Large intestine (tissue), 3 donors: ENCODE measurements around the gene TENT4A. TPM values are rescaled to one million over a fixed set of nuclear protein-coding genes. Genes with fewer than 3 reads are reported as not detected.

ENCODE experiments used
- DNase-seq, 2 donors: peaks; one replicate each; pipeline versions ENCODE4 v3.0.0 to v3.0.0-alpha.2; 2013
- H3K27ac ChIP-seq: one replicate; pipeline ENCODE4 v1.5.1; 2013; ENCODE audit warnings: low read length
- H3K27me3 ChIP-seq: 2 replicates; pipeline ENCODE4 v1.6.1; 2013; ENCODE audit warnings: low read length; ENCODE audit not compliant: control insufficient read depth, insufficient read depth
- H3K36me3 ChIP-seq: 2 replicates; pipeline ENCODE4 v1.6.1; 2013; ENCODE audit warnings: low read length; ENCODE audit not compliant: control insufficient read depth, insufficient read depth
- H3K4me1 ChIP-seq: one replicate; pipeline ENCODE4 v1.6.1; 2013; ENCODE audit warnings: low read length; ENCODE audit not compliant: control insufficient read depth, insufficient read depth
- H3K4me3 ChIP-seq: one replicate; pipeline ENCODE4 v1.5.1; 2013; ENCODE audit warnings: low read length
- H3K9me3 ChIP-seq: one replicate; pipeline ENCODE4 v1.6.1; 2013; ENCODE audit warnings: mild to moderate bottlenecking, low read depth, low read length, moderate library complexity; ENCODE audit not compliant: control insufficient read depth
- WGBS: methylation state at CpG from one replicate; pipeline ENCODE4 v1.1.5; 2013; ENCODE audit warnings: low lambda C conversion rate; ENCODE audit not compliant: insufficient coverage; 5-methylcytosine and 5-hydroxymethylcytosine counted together
- polyA plus RNA-seq: library from polyadenylated mRNA; unstranded; fragments of 120-200 nt; gene quantifications from one replicate; pipeline ENCODE4 v1.2.1, GENCODE V29; 2013

TENT4A gene
- polyA plus RNA-seq, 1 donor = 24.7 TPM

DNA sequence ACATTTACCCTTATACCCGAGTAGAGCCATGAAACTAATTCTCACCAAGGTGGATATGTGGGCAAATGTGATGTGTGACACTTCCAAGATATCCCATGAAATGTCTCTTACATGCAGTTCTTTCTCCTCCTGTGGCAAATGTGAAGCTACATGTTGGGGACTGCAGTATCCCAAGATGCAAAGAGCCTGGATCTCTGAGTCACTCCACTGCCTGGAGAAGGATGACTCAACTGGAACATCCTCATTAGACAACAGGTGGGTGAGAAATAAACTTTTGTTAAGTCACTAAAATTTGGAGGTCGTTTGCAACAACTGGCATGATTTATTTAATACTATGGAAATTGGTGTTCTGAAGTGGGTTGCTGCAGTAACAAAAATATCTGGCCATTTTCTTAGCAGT is 36.5 kb upstream of the TENT4A start:
- H3K4me1 ChIP-seq = no peaks in the 10 kb centered on the region
- H3K4me3 ChIP-seq = no peak overlapping the region
- no peaks in the 10 kb centered on the region for H3K9me3 ChIP-seq
- no peak for DNase-seq
- no CpG with 5 or more reads among the region's 2 CpGs for WGBS
- H3K27ac ChIP-seq = no peak overlapping the region
- no peaks in the 10 kb centered on the region for H3K36me3 ChIP-seq
- no peaks in the 10 kb centered on the region for H3K27me3 ChIP-seq

GRCh38 chr5:6678385-6678784 is 34.8 kb upstream of the TENT4A start:
- Histone ChIP-seq H3K4me3 (no peak overlapping the region), H3K9me3 (no peaks in the 10 kb centered on the region), H3K27ac (no peak overlapping the region), H3K27me3 (no peaks in the 10 kb centered on the region), H3K36me3 (no peaks in the 10 kb centered on the region), H3K4me1 (no peaks in the 10 kb centered on the region)
- no peak for DNase-seq
- WGBS = no CpG with 5 or more reads among the region's 1 CpG

GRCh38 chr5:6680922-6681321 is 32.3 kb upstream of the TENT4A start:
- no peaks in the 10 kb centered on the region for H3K4me1 ChIP-seq
- no peak overlapping the region for H3K4me3 ChIP-seq
- H3K27me3 ChIP-seq = no peaks in the 10 kb centered on the region
- 33% methylated on average over 2 of the region's 6 CpGs for WGBS
- no peaks in the 10 kb centered on the region for H3K9me3 ChIP-seq
- DNase-seq = no peak
- no peaks in the 10 kb centered on the region for H3K36me3 ChIP-seq
- no peak overlapping the region for H3K27ac ChIP-seq

- H3K4me3 ChIP-seq = no peak overlapping the region
- no peaks in the 10 kb centered on the region for H3K9me3 ChIP-seq
- no peak for DNase-seq
- WGBS = no CpG with 5 or more reads among the region's 2 CpGs
- no peak overlapping the region for H3K27ac ChIP-seq
- no peaks in the 10 kb centered on the region for H3K36me3 ChIP-seq
- no peaks in the 10 kb centered on the region for H3K4me1 ChIP-seq
- H3K27me3 ChIP-seq = no peaks in the 10 kb centered on the region
Observed at GRCh38 chr5:6681682-6682081, 31.6 kb upstream of the TENT4A start.

DNA sequence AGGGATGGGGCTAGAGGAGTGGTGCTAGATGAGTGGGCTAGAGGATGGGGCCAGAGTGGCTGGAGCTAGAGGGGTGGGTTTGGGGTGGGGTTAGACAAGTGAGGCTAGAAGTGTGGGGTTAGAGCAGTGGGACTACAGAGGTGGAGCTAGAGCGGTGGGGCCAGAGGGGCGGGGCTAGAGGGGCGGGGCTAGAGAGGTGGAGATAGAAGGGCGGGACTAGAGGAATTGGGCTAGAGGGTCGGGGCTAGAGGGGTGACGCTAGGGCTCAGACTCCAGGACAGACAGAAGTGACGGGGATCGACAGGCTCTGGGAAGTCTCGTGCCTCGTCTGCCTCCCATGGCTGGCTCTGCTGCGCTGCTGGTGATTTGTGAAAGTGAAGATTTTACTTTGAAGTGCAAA is 31.0 kb upstream of the TENT4A start:
- Histone ChIP-seq H3K9me3 (peaks cover 2% of the 10 kb centered on the region), H3K27ac (no peak overlapping the region), H3K36me3 (no peaks in the 10 kb centered on the region), H3K4me3 (no peak overlapping the region), H3K4me1 (peaks cover 3% of the 10 kb centered on the region), H3K27me3 (no peaks in the 10 kb centered on the region)
- no peak for DNase-seq
- WGBS = no CpG with 5 or more reads among the region's 11 CpGs

DNA sequence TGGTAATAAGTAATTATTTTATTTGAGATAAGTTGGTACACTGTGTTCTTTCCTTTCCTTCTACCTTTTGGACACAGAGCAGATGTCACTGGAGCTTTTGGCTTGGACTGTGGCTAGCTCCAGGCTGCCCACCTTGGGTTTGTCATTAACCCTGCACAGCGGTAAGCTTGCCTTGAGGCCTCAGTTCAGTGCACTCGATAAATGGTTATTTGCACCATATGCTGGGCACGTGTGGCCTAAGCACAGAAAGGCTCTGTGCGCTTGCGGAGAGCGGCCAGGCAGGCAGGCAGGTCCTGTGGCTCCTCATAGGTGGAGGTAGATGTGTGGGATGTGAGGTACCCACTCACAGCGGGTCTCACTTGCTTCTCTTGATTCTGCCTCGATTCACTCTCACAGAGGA is 30.0 kb upstream of the TENT4A start:
- 80% methylated on average over 1 of the region's 8 CpGs for WGBS
- Histone ChIP-seq H3K27ac (no peak overlapping the region), H3K9me3 (peaks cover 2% of the 10 kb centered on the region), H3K4me3 (no peak overlapping the region), H3K27me3 (no peaks in the 10 kb centered on the region), H3K4me1 (peaks cover 4% of the 10 kb centered on the region), H3K36me3 (no peaks in the 10 kb centered on the region)
- no peak for DNase-seq

DNA sequence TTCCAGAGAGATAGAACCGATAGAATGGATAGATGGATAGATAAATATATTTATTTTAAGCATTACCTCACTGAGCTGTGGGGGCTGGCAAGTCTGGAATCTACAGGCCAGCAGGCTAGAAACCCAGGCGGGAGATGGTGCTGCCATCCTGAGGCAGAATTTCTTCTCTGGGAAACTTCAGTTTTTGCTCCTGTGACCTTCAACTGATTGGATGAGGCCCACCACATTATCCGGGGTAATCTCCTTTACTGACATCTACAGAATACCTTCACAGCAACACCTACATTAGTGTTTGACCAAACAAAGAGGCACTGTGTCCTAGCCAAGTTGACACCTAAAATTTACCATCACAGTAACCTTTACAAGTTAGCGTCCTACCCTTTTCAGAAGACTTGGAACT is 29.2 kb upstream of the TENT4A start:
- DNase-seq = no peak
- WGBS = no CpG with 5 or more reads among the region's 4 CpGs
- no peaks in the 10 kb centered on the region for H3K27me3 ChIP-seq
- H3K27ac ChIP-seq = no peak overlapping the region
- no peak overlapping the region for H3K4me3 ChIP-seq
- peaks cover 2% of the 10 kb centered on the region for H3K9me3 ChIP-seq
- H3K4me1 ChIP-seq = peaks cover 4% of the 10 kb centered on the region
- H3K36me3 ChIP-seq = no peaks in the 10 kb centered on the region

GRCh38 chr5:6686501-6686900 is 26.7 kb upstream of the TENT4A start:
- no peak overlapping the region for H3K4me3 ChIP-seq
- H3K36me3 ChIP-seq = no peaks in the 10 kb centered on the region
- peaks cover 2% of the 10 kb centered on the region for H3K9me3 ChIP-seq
- H3K27ac ChIP-seq = no peak overlapping the region
- no peak for DNase-seq
- WGBS = no CpG with 5 or more reads among the region's 6 CpGs
- peaks cover 4% of the 10 kb centered on the region for H3K4me1 ChIP-seq
- H3K27me3 ChIP-seq = peaks cover 3% of the 10 kb centered on the region

- Histone ChIP-seq H3K9me3 (peaks cover 2% of the 10 kb centered on the region), H3K36me3 (no peaks in the 10 kb centered on the region), H3K27me3 (peaks cover 3% of the 10 kb centered on the region), H3K4me3 (no peak overlapping the region), H3K4me1 (peaks cover 4% of the 10 kb centered on the region), H3K27ac (no peak overlapping the region)
- WGBS = 20% methylated on average over 1 of the region's 22 CpGs
- peak in 1 of 2 donors; percentile 60 for DNase-seq
Observed at GRCh38 chr5:6686915-6687409, 26.3 kb upstream of the TENT4A start.

GRCh38 chr5:6687505-6687904 is 25.7 kb upstream of the TENT4A start:
- Histone ChIP-seq H3K27ac (no peak overlapping the region), H3K27me3 (peaks cover 3% of the 10 kb centered on the region), H3K4me1 (peaks cover 4% of the 10 kb centered on the region), H3K9me3 (peaks cover 2% of the 10 kb centered on the region), H3K4me3 (no peak overlapping the region), H3K36me3 (no peaks in the 10 kb centered on the region)
- 81% methylated on average over 5 of the region's 9 CpGs for WGBS
- no peak for DNase-seq

GRCh38 chr5:6692906-6693305 is 20.3 kb upstream of the TENT4A start:
- Histone ChIP-seq H3K4me1 (no peaks in the 10 kb centered on the region), H3K27ac (no peak overlapping the region), H3K4me3 (no peak overlapping the region), H3K9me3 (no peaks in the 10 kb centered on the region), H3K36me3 (no peaks in the 10 kb centered on the region), H3K27me3 (peaks cover 3% of the 10 kb centered on the region)
- no CpG with 5 or more reads among the region's 1 CpG for WGBS
- no peak for DNase-seq
